ENCODE data around the gene EFHC1. TPM values are rescaled to one million over a fixed set of nuclear protein-coding genes. Genes with fewer than 3 reads are reported as not detected.

The EFHC1 gene
- total RNA-seq, 1 donor from 2014 or later, result 1.7 TPM

GRCh38 chr6:52541135-52541534, 121.0 kb downstream of the EFHC1 start:
- no peak for DNase-seq
- intact Hi-C loops (cut with micrococcal nuclease), result no loop called here
- Mint-ChIP-seq H3K4me3 (no peak overlapping the region), H3K9me3 (no peaks in the 10 kb centered on the region), H3K27ac (no peak overlapping the region), H3K27me3 (no peaks in the 10 kb centered on the region), H3K4me1 (peaks cover 18% of the 10 kb centered on the region), H3K36me3 (ENCODE audit: low read depth) (no peaks in the 10 kb centered on the region)

DNA sequence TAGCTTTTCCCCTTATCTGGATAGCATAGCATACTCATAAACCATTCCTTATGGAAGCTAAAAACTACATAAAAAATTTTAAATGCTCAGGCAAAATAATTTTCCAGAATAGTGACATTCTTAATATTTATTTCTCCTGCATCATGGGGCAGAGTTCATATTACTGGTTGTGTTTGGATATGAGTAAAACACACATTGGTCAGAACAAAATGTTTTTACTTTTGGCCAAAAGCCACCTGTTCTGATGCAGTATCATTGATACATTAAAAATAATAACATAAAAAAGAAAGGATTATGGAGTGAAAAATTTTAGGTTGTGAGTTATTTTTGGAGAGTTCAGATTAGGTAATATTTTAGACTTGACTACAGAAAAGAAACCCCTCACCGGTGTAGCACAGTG, 123.1 kb downstream of the EFHC1 start:
- Mint-ChIP-seq H3K27ac (no peak overlapping the region), H3K27me3 (no peaks in the 10 kb centered on the region), H3K9me3 (no peaks in the 10 kb centered on the region), H3K36me3 (ENCODE audit: low read depth) (no peaks in the 10 kb centered on the region), H3K4me3 (no peak overlapping the region), H3K4me1 (peaks cover 4% of the 10 kb centered on the region)
- DNase-seq, result no peak
- intact Hi-C loops (cut with micrococcal nuclease), result no loop called here

- H3K27me3 Mint-ChIP-seq, result no peaks in the 10 kb centered on the region
- no peak for DNase-seq
- H3K9me3 Mint-ChIP-seq, result no peaks in the 10 kb centered on the region
- H3K27ac Mint-ChIP-seq, result no peak overlapping the region
- no peaks in the 10 kb centered on the region for H3K36me3 Mint-ChIP-seq (ENCODE audit: low read depth)
- intact Hi-C loops (cut with micrococcal nuclease), result no loop called here
- peaks cover 4% of the 10 kb centered on the region for H3K4me1 Mint-ChIP-seq
- H3K4me3 Mint-ChIP-seq, result no peak overlapping the region
These were observed 123.8 kb downstream of the EFHC1 start for GRCh38 chr6:52543729-52544601.

GRCh38 chr6:52544602-52545405, 124.7 kb downstream of the EFHC1 start:
- no peaks in the 10 kb centered on the region for H3K9me3 Mint-ChIP-seq
- intact Hi-C loops (cut with micrococcal nuclease), result no loop called here

GRCh38 chr6:52545406-52546119, 125.4 kb downstream of the EFHC1 start:
- Mint-ChIP-seq H3K36me3 (ENCODE audit: low read depth) (no peaks in the 10 kb centered on the region), H3K27me3 (no peaks in the 10 kb centered on the region), H3K4me3 (no peak overlapping the region), H3K27ac (no peak overlapping the region), H3K9me3 (no peaks in the 10 kb centered on the region), H3K4me1 (peaks cover 10% of the 10 kb centered on the region)
- DNase-seq, result no peak
- intact Hi-C loops (cut with micrococcal nuclease), result no loop called here

More at GRCh38 chr6:52544602-52545405, 124.7 kb downstream of the EFHC1 start:
- Mint-ChIP-seq H3K36me3 (ENCODE audit: low read depth) (no peaks in the 10 kb centered on the region), H3K27ac (no peak overlapping the region), H3K27me3 (no peaks in the 10 kb centered on the region), H3K4me3 (no peak overlapping the region), H3K4me1 (peaks cover 6% of the 10 kb centered on the region)
- no peak for DNase-seq

GRCh38 chr6:52546192-52546591, 126.0 kb downstream of the EFHC1 start:
- Mint-ChIP-seq H3K4me3 (no peak overlapping the region), H3K27me3 (no peaks in the 10 kb centered on the region), H3K27ac (no peak overlapping the region), H3K36me3 (ENCODE audit: low read depth) (no peaks in the 10 kb centered on the region), H3K4me1 (peaks cover 10% of the 10 kb centered on the region), H3K9me3 (no peaks in the 10 kb centered on the region)
- no peak for DNase-seq
- intact Hi-C loops (cut with micrococcal nuclease), result no loop called here

DNA sequence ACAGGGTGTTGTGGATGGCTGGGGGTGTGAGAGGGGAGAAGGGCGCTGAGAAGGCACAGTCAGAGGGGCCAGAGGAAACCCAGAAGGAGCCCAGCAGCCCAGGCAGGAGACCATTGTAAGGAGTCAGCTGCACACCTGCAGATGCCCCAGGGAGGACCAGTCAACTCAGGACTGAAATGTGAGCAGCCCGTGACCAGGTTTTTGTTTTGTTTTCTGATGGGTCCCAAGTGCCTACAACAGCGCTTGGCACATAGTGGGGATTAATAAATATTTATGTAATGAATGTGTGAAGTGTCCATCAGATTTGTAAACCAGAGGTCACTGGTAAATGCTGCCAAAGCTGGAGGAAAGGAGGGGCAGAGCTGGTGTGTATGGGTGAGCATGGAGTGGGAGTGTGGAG, 126.5 kb downstream of the EFHC1 start:
- DNase-seq, result no peak
- Mint-ChIP-seq H3K27me3 (no peaks in the 10 kb centered on the region), H3K4me3 (no peak overlapping the region), H3K36me3 (ENCODE audit: low read depth) (no peaks in the 10 kb centered on the region), H3K27ac (no peak overlapping the region), H3K4me1 (peaks cover 10% of the 10 kb centered on the region), H3K9me3 (no peaks in the 10 kb centered on the region)
- intact Hi-C loops (cut with micrococcal nuclease), result no loop called here

DNA sequence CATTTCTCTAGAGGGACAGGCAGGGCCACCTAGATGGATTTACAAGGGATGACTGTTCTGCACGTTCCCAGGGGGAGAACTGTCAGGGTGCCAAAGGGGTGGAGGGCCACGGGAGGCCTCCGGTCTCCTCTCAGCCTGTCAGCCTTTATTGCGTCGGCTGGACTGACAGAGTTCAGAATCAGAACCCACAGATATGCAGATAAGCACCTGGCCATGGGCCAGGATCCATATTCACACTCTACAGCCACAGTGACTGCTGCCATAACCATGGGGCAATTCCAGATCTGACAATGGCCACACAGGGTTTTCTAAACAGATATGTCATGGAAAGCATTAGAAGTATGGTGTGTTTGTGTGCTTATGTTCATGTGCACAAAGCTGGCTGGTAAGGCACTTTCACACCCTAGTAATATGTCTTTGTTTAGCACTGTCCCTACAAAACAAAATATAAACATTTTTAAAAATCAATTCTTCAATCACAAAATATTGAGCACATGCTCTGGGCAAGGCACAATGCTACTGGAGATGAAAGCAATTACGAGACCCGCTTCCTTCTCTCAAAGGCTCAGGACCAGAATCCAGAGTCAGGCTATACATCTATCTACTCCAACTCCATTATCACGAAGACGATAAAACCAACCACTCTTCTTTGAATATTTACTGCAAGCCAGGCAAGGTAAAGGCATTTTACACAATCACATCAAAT, 127.7 kb downstream of the EFHC1 start:
- no peak for DNase-seq
- no peaks in the 10 kb centered on the region for H3K36me3 Mint-ChIP-seq (ENCODE audit: low read depth)
- intact Hi-C loops (cut with micrococcal nuclease), result no loop called here
- H3K9me3 Mint-ChIP-seq, result no peaks in the 10 kb centered on the region
- H3K4me1 Mint-ChIP-seq, result peaks cover 10% of the 10 kb centered on the region
- H3K4me3 Mint-ChIP-seq, result no peak overlapping the region
- H3K27ac Mint-ChIP-seq, result no peak overlapping the region
- no peaks in the 10 kb centered on the region for H3K27me3 Mint-ChIP-seq

GRCh38 chr6:52548353-52548713, 128.2 kb downstream of the EFHC1 start:
- no peaks in the 10 kb centered on the region for H3K27me3 Mint-ChIP-seq
- no peaks in the 10 kb centered on the region for H3K9me3 Mint-ChIP-seq
- intact Hi-C loops (cut with micrococcal nuclease), result no loop called here

DNA sequence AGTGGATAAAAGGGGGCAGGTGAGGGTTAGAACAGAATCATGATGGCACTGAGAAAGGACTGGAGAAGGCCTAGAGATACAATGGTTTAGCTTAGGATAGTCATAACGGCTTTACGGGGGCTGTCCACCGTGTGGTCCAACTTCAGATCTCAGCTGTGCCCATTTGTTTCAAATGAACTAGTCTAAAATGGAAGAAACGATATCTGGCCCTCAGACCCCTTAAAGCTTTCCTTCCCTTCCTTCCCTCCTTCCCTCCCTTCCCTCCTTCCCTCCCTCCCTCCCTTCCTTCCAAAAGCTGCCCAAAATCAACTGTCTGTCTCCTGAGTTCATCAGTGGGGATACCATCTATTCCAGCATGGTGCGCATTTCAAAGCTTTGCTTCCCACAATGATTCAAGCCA, 128.9 kb downstream of the EFHC1 start:
- Mint-ChIP-seq H3K36me3 (ENCODE audit: low read depth) (no peaks in the 10 kb centered on the region), H3K4me1 (peaks cover 10% of the 10 kb centered on the region), H3K27ac (no peak overlapping the region), H3K4me3 (no peak overlapping the region), H3K9me3 (no peaks in the 10 kb centered on the region), H3K27me3 (no peaks in the 10 kb centered on the region)
- intact Hi-C loops (cut with micrococcal nuclease), result no loop called here
- DNase-seq, result no peak

More at GRCh38 chr6:52548353-52548713, 128.2 kb downstream of the EFHC1 start:
- Mint-ChIP-seq H3K27ac (no peak overlapping the region), H3K4me3 (no peak overlapping the region), H3K36me3 (ENCODE audit: low read depth) (no peaks in the 10 kb centered on the region), H3K4me1 (peaks cover 10% of the 10 kb centered on the region)
- DNase-seq, result no peak

GRCh38 chr6:52549428-52549827, 129.3 kb downstream of the EFHC1 start:
- no peak overlapping the region for H3K4me3 Mint-ChIP-seq
- H3K36me3 Mint-ChIP-seq (ENCODE audit: low read depth), result no peaks in the 10 kb centered on the region
- DNase-seq, result no peak
- H3K4me1 Mint-ChIP-seq, result peaks cover 7% of the 10 kb centered on the region
- H3K9me3 Mint-ChIP-seq, result no peaks in the 10 kb centered on the region
- intact Hi-C loops (cut with micrococcal nuclease), result no loop called here
- no peak overlapping the region for H3K27ac Mint-ChIP-seq
- no peaks in the 10 kb centered on the region for H3K27me3 Mint-ChIP-seq

- H3K9me3 Mint-ChIP-seq, result no peaks in the 10 kb centered on the region
- H3K27me3 Mint-ChIP-seq, result no peaks in the 10 kb centered on the region
- H3K4me3 Mint-ChIP-seq, result no peak overlapping the region
- H3K27ac Mint-ChIP-seq, result no peak overlapping the region
- H3K36me3 Mint-ChIP-seq (ENCODE audit: low read depth), result no peaks in the 10 kb centered on the region
- peaks cover 6% of the 10 kb centered on the region for H3K4me1 Mint-ChIP-seq
- no peak for DNase-seq
- intact Hi-C loops (cut with micrococcal nuclease), result no loop called here
These were observed 130.0 kb downstream of the EFHC1 start for GRCh38 chr6:52550014-52550575.

- peaks cover 6% of the 10 kb centered on the region for H3K4me1 Mint-ChIP-seq
- DNase-seq, result no peak
- intact Hi-C loops (cut with micrococcal nuclease), result no loop called here
These were observed 130.7 kb downstream of the EFHC1 start for GRCh38 chr6:52550870-52551269.

More at GRCh38 chr6:52550870-52551269, 130.7 kb downstream of the EFHC1 start:
- no peaks in the 10 kb centered on the region for H3K36me3 Mint-ChIP-seq (ENCODE audit: low read depth)
- no peak overlapping the region for H3K27ac Mint-ChIP-seq
- H3K4me3 Mint-ChIP-seq, result no peak overlapping the region
- H3K27me3 Mint-ChIP-seq, result no peaks in the 10 kb centered on the region
- no peaks in the 10 kb centered on the region for H3K9me3 Mint-ChIP-seq
